GM12874 (cell line): ENCODE results near the gene BACH1.

Experiments used
- CTCF ChIP-seq: IDR thresholded peaks from 2 replicates; pipeline ENCODE4 v1.5.1; 2011; ENCODE audit warnings: low read depth, mild to moderate bottlenecking, control low read depth, low read length, moderate library complexity; ENCODE audit not compliant: insufficient read depth

The BACH1 gene

DNA sequence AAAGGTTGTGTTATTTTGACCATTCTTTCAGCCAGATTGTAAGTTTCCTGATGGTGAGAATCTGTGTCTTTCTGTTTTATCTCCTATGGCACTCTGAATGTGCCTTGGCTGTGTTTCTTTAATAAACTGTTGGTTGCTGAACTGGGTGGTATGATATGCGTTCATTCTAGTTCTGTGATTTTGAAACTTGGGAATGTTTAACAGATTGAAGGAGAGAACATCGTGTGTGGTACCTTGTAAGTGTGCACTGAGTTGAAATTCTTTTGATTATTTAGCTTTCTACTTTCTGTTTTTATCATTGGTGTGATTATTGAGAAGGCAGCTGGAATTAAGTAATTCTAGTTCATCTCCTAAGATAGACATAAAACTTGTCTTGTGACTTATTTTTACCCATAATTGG lies 4.6 kb downstream of the BACH1 start:
- no peak for TF ChIP-seq CTCF

DNA sequence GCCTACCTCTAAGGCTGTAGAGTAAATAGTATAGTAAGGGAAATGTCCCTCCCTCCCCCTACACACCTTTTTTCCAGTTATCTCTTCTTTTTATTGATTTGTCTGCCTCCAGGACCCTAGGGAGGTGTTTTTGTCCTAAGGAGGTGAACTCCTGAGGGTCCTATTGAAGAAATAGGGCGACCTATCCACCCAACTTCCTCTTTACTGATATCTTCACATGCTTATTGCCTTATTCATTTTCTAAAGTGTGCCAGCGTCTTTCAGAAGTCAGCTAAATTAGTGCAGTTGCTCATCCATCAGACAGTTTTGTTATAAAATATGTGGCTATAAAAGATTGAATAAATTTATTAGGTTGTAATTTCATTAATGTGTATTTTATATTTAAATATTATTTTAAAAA lies 5.9 kb downstream of the BACH1 start:
- no peak for TF ChIP-seq CTCF

GRCh38 chr21:29305068-29305467 lies 6.3 kb downstream of the BACH1 start:
- no peak for TF ChIP-seq CTCF

DNA sequence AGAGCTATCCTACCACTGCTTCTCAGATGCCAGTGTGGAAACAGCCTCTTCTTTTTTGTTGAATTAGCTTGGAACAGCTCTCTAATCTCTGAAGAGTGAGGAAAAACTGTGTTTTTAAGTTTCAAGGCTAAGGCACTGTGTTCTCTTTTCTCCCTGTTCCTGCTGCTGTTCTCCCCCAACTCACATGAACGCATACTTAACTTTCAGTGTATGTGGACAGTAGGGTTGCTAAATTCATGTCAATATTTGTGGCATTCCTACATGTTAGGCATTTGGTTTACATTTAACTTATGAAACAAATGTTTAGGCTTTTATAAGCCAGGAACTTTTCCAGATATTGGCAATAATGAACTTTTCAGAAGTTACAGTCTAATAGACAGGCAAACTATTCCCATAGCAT lies 6.8 kb downstream of the BACH1 start:
- no peak for TF ChIP-seq CTCF

GRCh38 chr21:29306920-29307319 lies 8.2 kb downstream of the BACH1 start:
- no peak for TF ChIP-seq CTCF

DNA sequence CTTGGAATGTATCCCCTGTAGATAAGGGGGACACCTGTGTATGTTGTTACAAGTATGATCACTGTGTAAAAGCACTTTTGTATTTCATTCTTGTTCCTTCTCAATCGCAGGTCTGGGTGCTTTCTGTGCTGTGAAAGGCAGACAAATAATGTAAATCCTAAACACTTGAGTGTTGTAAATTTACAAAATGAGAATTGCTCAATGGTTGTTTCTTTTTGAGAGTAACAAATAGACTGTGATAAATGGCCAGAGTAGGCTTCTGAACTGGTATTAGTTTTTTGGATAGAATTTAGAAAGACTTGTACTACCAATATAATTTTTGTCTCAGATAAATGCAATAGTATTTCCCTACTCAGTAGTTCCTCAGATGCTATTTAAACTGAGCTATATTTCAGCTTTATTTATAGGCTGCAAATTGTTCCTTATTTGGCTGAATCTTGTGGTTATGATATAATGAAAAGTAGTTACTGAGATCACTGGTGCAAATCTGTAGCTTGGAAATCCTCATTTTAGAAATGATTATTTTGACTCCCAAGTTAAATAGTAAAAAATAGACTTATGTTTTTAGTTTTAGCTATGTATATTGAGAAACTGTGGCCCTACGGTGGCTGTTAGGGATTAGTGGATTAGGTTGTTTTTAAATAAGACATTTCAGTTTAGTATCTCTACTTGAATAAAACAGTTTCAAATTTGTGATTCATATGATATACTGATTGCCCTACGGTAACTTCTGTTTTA lies 9.2 kb downstream of the BACH1 start:
- no peak for TF ChIP-seq CTCF

- no peak for TF ChIP-seq CTCF
These were observed 9.7 kb downstream of the BACH1 start for GRCh38 chr21:29308456-29308783.

DNA sequence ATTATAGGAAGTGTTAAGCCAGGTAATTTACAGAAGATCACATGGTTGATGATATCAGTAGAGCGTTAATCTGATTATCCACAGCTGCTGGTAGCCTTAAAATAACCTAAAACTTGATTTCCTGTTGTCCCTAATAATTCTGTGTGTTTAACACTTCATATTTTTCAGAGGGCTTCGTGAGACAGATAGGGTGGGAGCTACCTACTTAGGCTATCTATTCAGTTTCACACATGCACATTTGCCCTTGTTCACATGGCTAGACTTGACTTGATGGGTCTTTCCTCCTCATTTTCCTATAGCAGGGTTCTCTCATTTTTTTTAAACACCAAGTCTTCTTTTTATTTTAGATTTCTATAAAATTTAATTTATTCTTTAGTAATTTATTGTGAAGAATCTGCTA lies 11.0 kb downstream of the BACH1 start:
- TF ChIP-seq CTCF: no peak
